HG02981 (cell line): ENCODE measurements around the gene KRTAP10-6.
"Not testable (repeated sequence)": the region's sequence is repeated elsewhere in the genome, so short reads cannot be mapped to it uniquely, and the experiment has no call there.

Experiments used
- ATAC-seq: cut with Tn5 transposase; IDR thresholded peaks from one replicate; pipeline ENCODE4 v1.9.1; 2021; ENCODE audit warnings: mild to moderate bottlenecking, moderate library complexity; ENCODE audit not compliant: unreplicated experiment

The KRTAP10-6 gene

GRCh38 chr21:44564099-44564498 lies 28.2 kb downstream of the KRTAP10-6 start:
- no peak for ATAC-seq

GRCh38 chr21:44558695-44559094 lies 33.6 kb downstream of the KRTAP10-6 start, which contains the start of gene KRTAP10-3:
Gene KRTAP10-3 (minus strand): TSS chr21:44558795. CDS start chr21:44558715, 80 bp downstream.
- no peak for ATAC-seq

GRCh38 chr21:44558329-44558675 lies 34.0 kb downstream of the KRTAP10-6 start:
- ATAC-seq: not testable (repeated sequence)

- ATAC-seq: no peak
Measured at GRCh38 chr21:44557491-44558328, 34.6 kb downstream of the KRTAP10-6 start.

- no peak for ATAC-seq
Measured at GRCh38 chr21:44556879-44557278, 35.4 kb downstream of the KRTAP10-6 start.

- ATAC-seq: no peak
Measured at GRCh38 chr21:44555200-44555875, 37.0 kb downstream of the KRTAP10-6 start.

- no peak for ATAC-seq
Measured at GRCh38 chr21:44552681-44553080, 39.6 kb downstream of the KRTAP10-6 start.

- no peak for ATAC-seq
Measured at GRCh38 chr21:44552136-44552535, 40.2 kb downstream of the KRTAP10-6 start.

- no peak for ATAC-seq
Measured at GRCh38 chr21:44551340-44551961, 40.9 kb downstream of the KRTAP10-6 start, which contains the start of gene KRTAP10-2. Gene KRTAP10-2 (minus strand): TSS chr21:44551505. CDS start chr21:44551458, 47 bp downstream.

- no peak for ATAC-seq
Measured at GRCh38 chr21:44550807-44551206, 41.5 kb downstream of the KRTAP10-6 start.

- ATAC-seq: not testable (repeated sequence)
Measured at GRCh38 chr21:44550285-44550684, 42.0 kb downstream of the KRTAP10-6 start.

- ATAC-seq: no peak
Measured at GRCh38 chr21:44549525-44550211, 42.6 kb downstream of the KRTAP10-6 start.

GRCh38 chr21:44548922-44549321 lies 43.4 kb downstream of the KRTAP10-6 start:
- ATAC-seq: no peak

GRCh38 chr21:44548381-44548780 lies 43.9 kb downstream of the KRTAP10-6 start:
- no peak for ATAC-seq

- ATAC-seq: no peak
Measured at GRCh38 chr21:44547656-44548331, 44.5 kb downstream of the KRTAP10-6 start.

- ATAC-seq: no peak
Measured at GRCh38 chr21:44544566-44544965, 47.7 kb downstream of the KRTAP10-6 start.

GRCh38 chr21:44542716-44543115 lies 49.6 kb downstream of the KRTAP10-6 start:
- ATAC-seq: no peak
